Activated T-cell treated with anti-CD3 and anti-CD28 coated beads for 24 hours (primary cell): ENCODE data around the gene PAQR6.
"Not testable (repeated sequence)": the region's sequence is repeated elsewhere in the genome, so short reads cannot be mapped to it uniquely, and the experiment has no call there.

Experiments
- DNase-seq: peaks from one replicate; pipeline ENCODE4 v3.0.0-alpha.2; 2020; ENCODE audit warnings: low read depth

Gene PAQR6

DNA sequence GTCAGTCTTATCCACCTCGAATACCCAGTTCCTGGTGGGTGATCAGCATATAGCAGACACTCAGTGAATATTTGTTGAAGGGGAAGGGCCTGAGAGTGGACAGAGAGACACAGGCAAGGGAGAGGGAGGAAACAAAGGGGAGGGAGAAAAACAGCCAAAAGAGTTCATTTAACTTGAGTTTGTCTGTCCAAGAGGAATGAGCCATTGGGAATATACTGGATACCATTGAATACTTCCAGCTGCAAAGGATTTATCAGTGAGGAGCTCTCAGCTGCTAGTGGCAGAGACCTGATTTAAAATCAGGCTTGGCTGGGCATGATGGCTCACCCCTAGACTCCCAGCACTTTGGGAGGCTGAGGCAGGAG is 17.4 kb downstream of the PAQR6 start:
- no peak for DNase-seq

DNA sequence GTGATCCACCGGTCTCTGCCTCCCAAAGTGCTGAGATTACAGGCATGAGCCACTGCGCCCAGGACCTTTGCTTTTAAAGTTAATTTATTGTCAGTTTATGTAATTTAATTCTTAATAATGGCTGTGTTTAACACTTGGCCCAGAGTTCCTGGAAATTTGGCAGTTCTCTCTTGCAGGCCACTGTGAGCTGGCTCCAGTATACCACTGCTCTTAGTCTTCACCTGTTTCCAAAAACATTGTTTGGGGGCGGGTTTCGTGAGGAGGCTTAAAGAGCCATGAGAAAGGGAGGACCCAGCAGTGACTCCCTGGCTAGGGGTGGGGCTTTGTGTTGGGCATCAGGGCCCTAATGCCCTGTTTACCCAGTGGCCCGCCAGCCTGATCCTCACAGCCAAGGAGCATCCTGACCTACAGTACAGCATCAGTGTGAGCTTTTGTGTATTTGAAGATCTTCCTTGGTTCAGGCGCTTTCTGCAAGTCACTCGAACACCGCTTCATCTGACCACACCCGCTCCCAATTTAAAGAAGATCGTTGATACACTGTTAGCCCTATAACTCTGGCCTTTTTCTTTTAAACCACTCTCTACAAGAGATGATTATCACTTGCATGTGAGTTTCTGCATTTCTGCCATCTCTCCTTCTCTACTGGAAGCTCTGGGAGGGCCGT is 17.9 kb downstream of the PAQR6 start:
- DNase-seq: no peak

DNA sequence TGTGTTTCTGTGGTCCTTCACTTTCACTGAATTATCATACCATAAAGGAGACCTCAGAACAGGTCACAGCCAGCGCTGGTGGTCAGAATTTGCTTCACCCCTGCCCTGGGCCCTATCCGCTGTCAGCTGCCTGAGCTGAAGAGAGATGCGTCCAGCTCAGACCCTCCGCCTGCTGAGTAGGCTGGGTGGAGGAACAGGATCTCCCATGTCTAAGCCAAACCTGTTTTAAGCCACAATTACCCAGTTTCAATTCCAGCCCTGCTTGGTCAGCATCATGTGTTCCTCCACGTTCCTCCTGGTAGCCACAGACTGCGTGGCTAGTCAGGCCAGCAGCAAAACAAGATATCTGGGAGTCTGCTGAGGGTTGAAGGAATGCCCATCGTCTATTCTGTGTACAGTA is 19.4 kb downstream of the PAQR6 start:
- no peak for DNase-seq

DNA sequence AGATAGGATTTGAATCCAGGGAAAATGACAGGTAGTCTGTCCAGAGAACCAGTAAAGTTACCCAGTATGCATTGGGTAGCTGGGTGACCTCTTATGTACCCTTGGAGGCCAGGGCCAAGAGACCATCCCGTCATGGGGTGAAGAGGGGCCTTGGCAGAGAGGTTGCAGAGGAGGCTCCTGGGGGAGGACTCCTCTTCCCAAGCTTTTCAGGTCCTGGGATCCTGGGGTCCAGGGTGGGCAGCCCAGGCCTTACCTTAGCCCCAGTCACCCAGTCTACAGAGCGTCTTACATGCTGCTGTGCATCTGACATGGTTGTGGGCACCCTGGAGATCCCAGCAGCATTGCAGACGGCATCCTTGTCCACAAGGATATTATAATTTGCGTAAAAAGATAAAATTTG is 21.1 kb downstream of the PAQR6 start:
- DNase-seq: no peak

DNA sequence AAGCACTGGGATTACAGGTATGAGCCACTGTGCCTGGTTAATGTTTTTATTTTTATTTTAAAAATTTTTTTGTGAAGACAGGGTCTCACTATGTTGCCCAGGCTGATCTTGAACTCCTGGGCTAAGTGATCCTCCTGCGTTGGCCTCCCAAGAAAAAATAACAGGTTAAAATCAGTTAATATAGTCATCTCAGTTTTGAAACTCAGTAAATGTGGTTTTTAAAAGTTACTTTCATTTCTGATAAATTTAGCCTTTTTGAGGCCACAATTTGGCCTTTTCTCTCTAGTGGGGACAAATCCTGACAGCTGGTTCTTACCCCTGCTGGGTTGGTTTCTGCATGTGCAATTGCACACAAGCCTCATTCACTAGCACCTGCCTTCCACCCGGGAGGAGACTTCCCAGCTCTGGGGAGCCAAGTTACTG is 21.7 kb downstream of the PAQR6 start:
- no peak for DNase-seq

DNA sequence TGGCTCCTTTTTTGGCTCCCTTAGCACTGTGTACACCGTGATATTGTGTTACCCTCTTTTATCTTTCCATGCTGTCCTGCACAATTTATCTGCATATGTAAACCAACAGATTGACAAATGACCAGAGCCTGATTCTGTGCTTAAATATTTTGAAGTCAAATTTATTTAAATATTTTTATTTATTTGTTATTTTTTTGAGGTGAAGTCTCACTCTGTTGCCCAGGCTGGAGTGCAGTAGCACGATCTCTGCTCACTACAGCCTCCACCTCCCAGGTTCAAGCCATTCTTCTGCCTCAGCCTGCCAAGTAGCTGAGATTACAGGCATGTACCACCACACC is 22.2 kb downstream of the PAQR6 start:
- no peak for DNase-seq

DNA sequence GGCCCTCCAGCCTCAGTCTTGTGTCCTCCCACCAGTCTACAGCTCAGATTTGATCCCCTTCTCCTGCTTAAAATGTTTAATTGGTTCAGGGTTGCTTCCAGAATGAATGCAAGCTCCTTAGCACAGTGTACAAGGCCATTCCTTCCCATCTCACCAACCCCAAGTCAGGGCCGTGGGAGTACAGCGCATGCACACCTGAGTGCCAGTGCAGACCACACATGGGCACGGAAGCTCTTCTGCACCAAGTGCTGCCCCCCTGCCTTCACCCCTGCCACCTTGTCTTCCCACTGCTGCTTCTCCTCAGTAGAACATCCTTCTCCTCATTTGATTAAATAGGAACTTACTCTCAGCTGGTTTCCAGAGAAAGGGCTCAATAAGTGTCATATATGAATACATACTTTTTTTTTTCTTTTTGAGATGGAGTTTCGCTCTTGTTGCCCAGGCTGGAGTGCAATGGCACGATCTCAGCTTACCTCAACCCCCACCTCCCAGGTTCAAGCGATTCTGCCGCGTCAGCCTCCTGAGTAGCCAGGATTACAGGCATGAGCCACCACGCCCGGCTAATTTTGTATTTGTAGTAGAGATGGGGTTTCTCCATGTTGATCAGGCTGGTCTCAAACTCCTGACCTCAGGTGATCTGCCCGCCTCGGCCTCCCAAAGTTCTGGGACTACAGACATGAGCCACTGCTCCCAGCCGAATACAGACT is 25.7 kb downstream of the PAQR6 start:
- no peak for DNase-seq

DNA sequence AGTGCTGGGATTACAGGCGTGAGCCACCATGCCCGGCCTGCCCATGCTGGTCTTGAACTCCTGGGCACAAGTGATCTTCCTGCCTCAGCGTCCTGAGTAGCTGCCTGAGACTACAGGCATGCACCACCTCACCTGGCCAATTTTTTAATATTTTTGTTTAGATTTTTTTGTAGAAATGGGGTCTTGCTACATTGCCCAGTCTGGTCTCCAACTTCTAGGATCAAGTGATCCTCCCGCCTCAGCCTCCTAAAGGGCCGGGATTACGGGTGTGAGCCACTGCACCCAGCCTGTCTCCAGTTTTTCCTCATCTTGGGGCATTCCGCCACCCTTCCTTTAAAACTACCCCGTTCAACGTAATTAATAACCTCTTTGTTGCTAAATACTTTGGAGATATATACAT is 27.6 kb downstream of the PAQR6 start:
- no peak for DNase-seq

DNA sequence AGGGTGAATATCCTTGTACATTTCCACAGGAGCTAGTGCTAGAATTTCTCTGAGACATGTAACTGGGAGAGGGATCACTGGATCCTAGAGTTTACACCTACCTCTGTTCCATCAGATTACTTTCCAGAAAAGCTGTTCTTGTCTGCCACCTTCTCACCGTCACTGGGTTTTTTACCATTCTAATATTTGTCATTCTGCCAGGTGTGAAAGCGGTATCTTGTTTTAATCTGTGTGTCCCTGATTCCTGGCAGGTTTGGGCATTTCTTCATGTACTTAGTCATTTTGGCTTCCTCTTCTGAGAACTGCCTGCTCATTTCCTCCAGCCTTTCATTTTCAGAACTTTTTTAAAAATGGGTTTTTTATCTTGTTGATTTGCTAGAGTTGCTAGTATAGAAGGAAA is 30.0 kb downstream of the PAQR6 start:
- no peak for DNase-seq

DNA sequence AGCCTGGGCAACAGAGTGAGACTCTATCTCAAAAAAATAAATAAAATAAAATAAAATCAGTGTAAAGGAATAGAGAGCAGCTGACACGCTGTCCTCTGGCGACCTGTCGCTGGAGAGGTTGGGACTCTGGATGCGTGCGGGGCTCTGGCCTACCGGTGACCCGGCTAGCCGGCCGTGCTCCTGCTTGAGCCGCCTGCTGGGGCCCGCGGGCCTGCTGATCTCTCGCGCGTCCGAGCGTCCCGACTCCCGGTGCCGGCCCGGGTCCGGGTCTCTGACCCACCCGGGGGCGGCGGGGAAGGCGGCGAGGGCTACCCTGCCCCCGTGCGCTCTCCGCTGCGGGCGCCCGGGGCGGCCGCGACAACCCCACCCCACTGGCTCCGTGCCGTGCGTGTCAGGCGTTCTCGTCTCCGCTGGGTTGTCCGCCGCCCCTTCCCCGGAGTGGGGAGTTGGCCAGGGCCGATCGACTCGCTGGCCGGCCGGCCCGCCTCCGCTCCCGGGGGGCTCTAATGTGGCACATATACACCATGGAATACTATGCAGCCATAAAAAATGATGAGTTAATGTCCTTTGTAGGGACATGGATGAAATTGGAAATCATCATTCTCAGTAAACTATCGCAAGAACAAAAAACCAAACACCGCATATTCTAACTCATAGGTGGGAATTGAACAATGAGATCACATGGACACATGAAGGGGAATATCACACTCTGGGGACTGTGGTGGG is 31.3 kb downstream of the PAQR6 start:
- not testable (repeated sequence) for DNase-seq

DNA sequence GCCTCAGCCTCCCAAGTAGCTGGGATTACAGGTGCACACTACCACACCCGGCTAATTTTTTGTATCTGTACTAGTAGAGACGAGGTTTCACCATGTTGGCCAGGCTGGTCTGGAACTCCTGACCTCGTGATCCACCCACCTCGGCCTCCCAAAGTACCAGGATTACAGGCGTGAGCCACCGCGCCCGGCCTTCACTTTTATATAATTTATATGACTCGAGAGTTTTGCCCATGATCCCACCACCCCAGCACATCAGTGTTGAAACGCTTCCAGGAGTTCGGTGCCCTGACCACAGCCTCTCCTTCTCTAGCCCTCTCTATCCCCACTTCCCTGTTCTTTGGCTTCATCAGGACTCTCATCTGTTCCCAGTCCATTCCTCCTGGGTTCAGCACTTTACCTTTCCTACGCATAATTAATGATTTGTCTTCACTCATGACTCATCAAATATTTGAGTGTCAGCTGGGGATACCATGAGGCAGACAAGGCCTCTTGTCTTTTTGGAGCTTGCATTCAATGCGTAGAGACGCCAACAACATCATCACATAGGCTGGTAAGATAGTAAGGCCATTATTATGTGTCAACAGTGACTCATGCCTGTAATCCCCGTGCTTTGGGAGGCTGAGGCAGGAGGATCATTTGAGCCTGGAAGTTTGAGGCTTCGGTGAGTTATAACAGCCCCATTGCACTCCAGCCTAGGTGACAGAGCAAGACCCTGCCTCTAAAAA is 33.7 kb downstream of the PAQR6 start:
- no peak for DNase-seq

DNA sequence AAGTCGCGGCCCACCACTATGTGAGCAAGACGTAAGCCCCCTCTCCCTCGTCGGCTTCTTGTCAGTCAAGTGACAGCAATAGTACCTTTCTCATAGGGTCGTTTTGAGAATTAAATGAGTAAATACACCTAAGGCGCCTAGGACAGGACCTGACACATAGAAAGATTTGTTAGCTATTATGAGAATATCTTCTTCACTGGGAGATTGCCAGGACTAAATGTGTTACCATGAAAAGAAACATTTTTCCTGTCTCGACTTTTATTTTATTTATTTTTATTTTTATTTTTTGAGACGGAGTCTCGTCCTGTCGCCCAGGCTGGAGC is 34.3 kb downstream of the PAQR6 start:
- no peak for DNase-seq

DNA sequence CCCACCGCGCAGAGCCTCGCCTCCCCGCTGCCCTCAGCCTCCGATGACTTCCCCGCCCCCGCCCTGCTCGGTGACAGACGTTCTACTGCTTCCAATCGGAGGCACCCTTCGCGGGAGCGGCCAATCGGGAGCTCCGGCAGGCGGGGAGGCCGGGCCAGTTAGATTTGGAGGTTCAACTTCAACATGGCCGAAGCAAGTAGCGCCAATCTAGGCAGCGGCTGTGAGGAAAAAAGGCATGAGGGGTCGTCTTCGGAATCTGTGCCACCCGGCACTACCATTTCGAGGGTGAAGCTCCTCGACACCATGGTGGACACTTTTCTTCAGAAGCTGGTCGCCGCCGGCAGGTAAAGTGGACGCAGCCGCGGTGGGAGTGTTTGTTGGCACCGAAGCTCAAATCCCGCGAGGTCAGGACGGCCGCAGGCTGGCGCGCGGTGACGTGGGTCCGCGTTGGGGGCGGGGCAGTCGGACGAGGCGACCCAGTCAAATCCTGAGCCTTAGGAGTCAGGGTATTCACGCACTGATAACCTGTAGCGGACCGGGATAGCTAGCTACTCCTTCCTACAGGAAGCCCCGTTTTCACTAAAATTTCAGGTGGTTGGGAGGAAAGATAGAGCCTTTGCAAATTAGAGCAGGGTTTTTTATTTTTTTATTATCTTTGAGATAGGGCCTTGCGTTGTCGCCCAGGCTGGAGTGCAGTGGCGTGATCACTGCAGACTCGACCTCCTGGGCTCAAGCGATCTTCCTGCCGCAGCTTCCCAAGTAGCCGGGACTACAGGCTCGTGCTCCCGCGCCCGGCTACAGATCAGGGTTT is 34.8 kb downstream of the PAQR6 start, which contains the start of gene PMF1:
Gene PMF1, plus strand, starts transcription at position 175 of the 811 bp plus-strand sequence. Its CDS starts 9 bp downstream, at position 184.
- DNase-seq: peak; percentile 93

DNA sequence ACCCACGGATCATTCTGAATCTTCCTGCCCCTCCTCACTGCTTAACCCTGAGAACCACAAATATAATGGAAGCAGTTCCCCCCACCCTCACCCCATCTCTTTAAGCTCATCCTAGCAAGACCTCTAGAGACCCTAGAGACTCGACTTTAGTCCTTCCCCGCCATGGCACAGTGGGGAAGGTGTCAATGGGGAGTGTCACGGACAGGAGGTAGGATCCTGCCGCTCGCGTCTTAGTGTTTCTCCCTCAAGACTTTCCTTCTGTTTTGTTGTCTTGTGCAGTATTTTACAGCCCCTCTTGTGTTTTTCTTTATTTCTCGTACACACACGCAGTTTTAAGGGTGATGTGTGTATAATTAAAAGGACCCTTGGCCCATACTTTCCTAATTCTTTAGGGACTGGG is 35.7 kb downstream of the PAQR6 start:
- DNase-seq: no peak

DNA sequence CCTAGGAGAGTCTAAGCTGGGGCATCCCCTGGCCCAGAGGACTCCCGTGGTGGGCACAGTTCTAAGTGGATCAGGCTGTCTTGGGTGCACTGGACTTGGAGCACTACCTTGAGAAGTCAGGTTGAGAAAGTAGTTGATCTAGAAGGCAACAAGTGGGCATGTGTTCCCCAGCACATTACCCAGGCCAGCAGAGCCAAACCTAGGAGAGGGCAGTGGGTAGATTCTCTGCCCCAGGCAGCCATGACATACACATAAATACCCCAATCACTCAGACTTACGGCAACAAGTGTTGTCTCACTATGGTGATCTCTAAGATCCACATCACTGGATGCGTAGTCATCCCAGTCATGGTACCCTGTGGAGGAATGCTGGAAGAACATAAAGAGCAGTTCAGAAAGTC is 36.6 kb downstream of the PAQR6 start:
- DNase-seq: no peak

DNA sequence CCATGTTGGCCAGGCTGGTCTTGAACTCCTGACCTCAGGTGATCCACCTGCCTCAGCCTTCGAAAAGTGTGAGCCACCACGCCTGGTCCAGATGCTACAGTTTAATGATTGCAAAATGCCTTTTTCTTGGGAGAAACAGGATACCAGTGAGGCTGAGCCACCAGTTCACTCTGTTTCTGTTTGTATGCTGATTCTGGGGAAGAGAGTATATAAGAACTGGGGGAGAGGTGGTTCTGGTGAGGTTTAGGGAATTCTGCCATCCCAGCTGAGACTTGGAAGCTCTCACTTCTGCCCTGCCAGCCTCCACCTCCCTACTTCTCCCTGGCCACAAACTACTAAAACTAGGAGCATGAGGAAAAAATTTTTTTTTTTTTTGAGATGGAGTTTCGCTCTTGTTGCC is 43.2 kb downstream of the PAQR6 start:
- DNase-seq: no peak

DNA sequence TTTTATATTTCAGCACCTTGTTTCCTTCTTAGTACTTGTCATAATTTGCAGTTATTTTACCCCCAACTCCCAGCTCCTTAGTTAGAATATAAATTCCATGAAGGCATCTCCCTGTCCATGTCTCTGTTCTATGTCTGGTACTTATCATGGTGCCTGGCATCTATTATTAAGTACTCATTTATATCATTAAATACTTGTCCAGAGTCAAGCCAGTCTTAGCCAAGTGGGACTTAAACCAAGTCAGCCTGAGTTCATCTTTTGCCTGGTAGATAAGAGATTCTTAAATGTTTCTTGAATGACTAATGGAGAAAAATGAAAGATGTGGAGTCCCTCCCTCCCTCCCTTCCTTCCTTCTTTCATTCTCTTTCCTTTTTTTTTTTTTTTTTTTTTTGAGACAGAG is 44.5 kb downstream of the PAQR6 start:
- DNase-seq: no peak

DNA sequence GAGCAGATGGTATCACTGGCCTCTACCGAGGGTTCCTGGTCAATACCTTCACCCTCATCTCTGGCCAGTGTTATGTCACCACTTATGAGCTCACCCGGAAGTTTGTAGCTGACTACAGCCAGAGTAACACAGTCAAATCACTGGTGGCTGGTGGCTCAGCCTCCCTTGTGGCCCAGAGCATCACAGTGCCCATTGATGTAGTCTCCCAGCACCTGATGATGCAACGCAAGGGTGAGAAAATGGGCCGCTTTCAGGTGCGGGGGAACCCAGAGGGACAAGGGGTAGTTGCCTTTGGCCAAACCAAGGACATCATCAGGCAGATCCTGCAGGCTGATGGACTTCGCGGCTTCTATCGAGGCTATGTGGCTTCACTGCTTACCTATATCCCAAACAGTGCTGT is 47.8 kb downstream of the PAQR6 start:
- no peak for DNase-seq

DNA sequence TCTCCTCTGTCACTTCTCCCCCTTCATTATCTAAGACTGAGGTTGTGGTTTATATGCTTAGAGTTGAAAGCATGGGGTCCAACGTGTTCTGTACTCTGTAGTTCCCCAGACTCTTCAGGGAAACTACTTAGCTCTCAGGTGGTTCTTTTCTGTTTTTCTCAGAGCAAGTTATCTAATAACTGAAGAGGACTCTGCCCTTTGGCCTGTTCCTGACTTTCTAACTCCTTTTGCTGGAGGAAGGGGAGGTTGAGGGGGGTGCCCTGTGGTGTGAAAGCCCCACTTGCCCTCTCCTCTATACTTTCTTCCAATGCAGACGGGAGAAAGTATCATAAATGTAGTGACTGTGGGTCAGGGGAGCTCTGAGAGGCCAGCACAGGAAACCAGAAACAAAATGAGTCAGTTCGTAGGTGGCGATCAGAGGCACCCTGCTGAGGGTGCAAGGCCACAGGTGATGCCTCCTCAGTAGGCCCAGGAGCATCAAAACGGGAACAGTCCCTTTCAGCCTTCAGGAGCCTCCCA is 49.0 kb downstream of the PAQR6 start:
- DNase-seq: no peak

DNA sequence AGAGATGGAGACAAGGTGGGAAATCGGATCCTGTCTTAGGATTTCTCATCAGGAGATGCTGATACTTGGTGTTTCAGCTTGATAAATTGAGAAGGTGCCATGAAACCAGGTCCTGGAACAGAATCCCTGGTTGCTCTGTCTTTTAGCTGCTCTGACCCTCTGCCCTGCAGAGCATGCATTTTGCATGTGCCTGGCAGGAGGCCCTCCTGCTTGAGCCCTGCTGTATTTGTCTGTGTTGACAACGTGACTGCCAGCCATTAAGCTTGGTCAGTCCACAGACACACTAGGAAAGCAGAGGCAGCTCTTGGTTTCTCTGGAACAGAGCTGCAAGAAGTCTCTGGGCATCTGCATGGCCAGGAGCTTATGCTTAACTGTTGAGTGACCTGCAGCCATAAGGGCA is 51.4 kb downstream of the PAQR6 start:
- no peak for DNase-seq

DNA sequence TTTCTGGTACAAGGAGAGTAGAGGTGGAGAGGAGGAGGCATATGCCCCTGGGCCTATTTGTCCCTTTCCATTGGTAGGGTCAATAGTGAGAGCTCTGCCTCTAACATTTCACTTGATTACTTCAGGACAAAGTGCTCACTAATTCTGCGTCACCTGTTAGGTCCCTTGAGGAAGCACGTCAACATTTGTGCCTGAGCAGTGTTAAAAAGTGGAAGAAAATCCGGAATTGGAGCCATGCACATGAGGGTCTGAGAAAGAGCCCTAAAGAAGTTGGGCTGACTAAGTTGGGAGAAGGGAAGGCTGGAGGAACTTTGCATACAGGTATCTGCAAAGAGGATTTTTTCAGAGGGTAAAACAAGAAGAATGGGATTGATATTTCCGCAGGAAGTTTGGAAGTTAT is 52.0 kb downstream of the PAQR6 start:
- no peak for DNase-seq

DNA sequence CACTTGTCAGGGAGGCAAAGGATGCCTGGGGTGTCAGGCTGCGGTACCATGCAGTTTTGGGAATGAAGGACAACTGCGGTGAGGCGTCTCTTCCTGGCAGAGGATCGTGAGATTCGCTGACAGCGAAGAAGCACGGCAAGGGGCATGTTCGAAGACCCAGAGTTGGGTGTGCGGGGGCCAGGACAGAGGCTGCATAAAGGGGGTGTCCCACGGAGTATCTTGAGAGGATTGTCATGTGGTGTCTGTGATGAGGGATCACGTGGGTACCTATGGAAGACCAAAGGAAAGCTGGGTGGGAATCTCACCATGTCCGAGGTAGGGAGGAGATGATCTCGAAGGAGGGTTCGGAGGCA is 53.6 kb downstream of the PAQR6 start:
- no peak for DNase-seq
